ENCODE data around the gene HDAC4.

DNA sequence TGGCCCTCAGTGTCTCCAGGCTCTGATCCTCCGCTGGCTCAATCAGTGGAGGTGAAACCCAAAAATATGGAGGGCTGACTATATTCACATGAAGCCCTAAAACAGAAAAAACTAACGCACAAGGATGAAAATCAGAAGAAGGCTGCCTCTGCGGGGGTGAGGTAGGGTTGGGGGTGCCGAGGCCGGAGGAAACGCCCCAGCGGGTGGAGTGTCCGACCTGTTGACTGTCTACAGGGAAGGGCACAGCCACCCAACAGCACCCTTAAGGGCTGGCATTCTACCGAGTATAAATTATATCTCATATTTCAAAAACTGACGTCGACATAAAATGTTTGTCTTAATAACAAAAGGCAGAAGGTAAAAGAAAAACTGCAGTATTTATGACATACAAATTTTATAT is 223.5 kb downstream of the HDAC4 start:
- TF ChIP-seq, protein P1, sequence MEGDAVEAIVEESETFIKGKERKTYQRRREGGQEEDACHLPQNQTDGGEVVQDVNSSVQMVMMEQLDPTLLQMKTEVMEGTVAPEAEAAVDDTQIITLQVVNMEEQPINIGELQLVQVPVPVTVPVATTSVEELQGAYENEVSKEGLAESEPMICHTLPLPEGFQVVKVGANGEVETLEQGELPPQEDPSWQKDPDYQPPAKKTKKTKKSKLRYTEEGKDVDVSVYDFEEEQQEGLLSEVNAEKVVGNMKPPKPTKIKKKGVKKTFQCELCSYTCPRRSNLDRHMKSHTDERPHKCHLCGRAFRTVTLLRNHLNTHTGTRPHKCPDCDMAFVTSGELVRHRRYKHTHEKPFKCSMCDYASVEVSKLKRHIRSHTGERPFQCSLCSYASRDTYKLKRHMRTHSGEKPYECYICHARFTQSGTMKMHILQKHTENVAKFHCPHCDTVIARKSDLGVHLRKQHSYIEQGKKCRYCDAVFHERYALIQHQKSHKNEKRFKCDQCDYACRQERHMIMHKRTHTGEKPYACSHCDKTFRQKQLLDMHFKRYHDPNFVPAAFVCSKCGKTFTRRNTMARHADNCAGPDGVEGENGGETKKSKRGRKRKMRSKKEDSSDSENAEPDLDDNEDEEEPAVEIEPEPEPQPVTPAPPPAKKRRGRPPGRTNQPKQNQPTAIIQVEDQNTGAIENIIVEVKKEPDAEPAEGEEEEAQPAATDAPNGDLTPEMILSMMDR (IDR thresholded peaks at IDR 0.05) = no peak
- TF ChIP-seq POLR2A (IDR thresholded peaks at IDR 0.05) (no peak), EP300 (IDR thresholded peaks at IDR 0.05) (no peak)

Data from tibial nerve (tissue), 4 donors.